Measurements from ENCODE around the gene MAP3K7CL.
A peak's percentile ranks its signal among the peaks of the same experiment; 100 is the strongest.

Gene MAP3K7CL

GRCh38 chr21:29211205-29211604 is 80.8 kb downstream of the MAP3K7CL start:
- in situ Hi-C loops (cut with HindIII; ENCODE audit: low sequenced_read_pairs) = no loop called here
- DNase-seq (ENCODE audit: low read depth) = no peak
- no peak for TF ChIP-seq CTCF (IDR thresholded peaks at IDR 0.05; ENCODE audit: low read depth, low read length, missing control alignments)
- no peak overlapping the region for H3K4me3 ChIP-seq (ENCODE audit: low read depth, low read length)

- TF ChIP-seq CTCF (IDR thresholded peaks at IDR 0.05; ENCODE audit: low read depth, low read length, missing control alignments) = no peak
- in situ Hi-C loops (cut with HindIII; ENCODE audit: low sequenced_read_pairs) = no loop called here
- no peak for DNase-seq (ENCODE audit: low read depth)
Measured at GRCh38 chr21:29212446-29212845, 82.0 kb downstream of the MAP3K7CL start.

GRCh38 chr21:29213513-29214385 is 83.3 kb downstream of the MAP3K7CL start:
- H3K4me3 ChIP-seq (ENCODE audit: low read depth, low read length) = no peak overlapping the region
- no peak for DNase-seq (ENCODE audit: low read depth)
- in situ Hi-C loops (cut with HindIII; ENCODE audit: low sequenced_read_pairs) = no loop called here
- no peak for TF ChIP-seq CTCF (IDR thresholded peaks at IDR 0.05; ENCODE audit: low read depth, low read length, missing control alignments)

More at GRCh38 chr21:29212446-29212845, 82.0 kb downstream of the MAP3K7CL start:
- no peak overlapping the region for H3K4me3 ChIP-seq (ENCODE audit: low read depth, low read length)

- DNase-seq (ENCODE audit: low read depth) = no peak
- TF ChIP-seq CTCF (IDR thresholded peaks at IDR 0.05; ENCODE audit: low read depth, low read length, missing control alignments) = no peak
- H3K4me3 ChIP-seq (ENCODE audit: low read depth, low read length) = no peak overlapping the region
- in situ Hi-C loops (cut with HindIII; ENCODE audit: low sequenced_read_pairs) = no loop called here
Measured at GRCh38 chr21:29215709-29216108, 85.3 kb downstream of the MAP3K7CL start.

GRCh38 chr21:29217818-29218291 is 87.4 kb downstream of the MAP3K7CL start:
- TF ChIP-seq CTCF (IDR thresholded peaks at IDR 0.05; ENCODE audit: low read depth, low read length, missing control alignments) = no peak
- in situ Hi-C loops (cut with HindIII; ENCODE audit: low sequenced_read_pairs) = no loop called here
- H3K4me3 ChIP-seq (ENCODE audit: low read depth, low read length) = no peak overlapping the region
- peak; percentile 62 for DNase-seq (ENCODE audit: low read depth)

GRCh38 chr21:29218749-29219148 is 88.3 kb downstream of the MAP3K7CL start:
- DNase-seq (ENCODE audit: low read depth) = no peak
- in situ Hi-C loops (cut with HindIII; ENCODE audit: low sequenced_read_pairs) = no loop called here
- no peak overlapping the region for H3K4me3 ChIP-seq (ENCODE audit: low read depth, low read length)
- no peak for TF ChIP-seq CTCF (IDR thresholded peaks at IDR 0.05; ENCODE audit: low read depth, low read length, missing control alignments)
